HepG2 (cell line): ENCODE results near the gene RAB11FIP5. TPM values are rescaled to one million over a fixed set of nuclear protein-coding genes. Genes with fewer than 3 reads are reported as not detected.

Experiments used
- E2F1 ChIP-seq: sonication (generic); formaldehyde crosslinking; IDR thresholded peaks from 2 replicates; pipeline ENCODE4 v1.5.0; 2020; ENCODE audit warnings: missing genetic modification reagents
- E2F5 ChIP-seq: sonication (generic); formaldehyde crosslinking; conservative IDR thresholded peaks from 2 replicates; pipeline ENCODE4 v1.4.0; 2020; ENCODE audit warnings: missing genetic modification reagents
- HNF4G ChIP-seq, 2 experiments: sonication (generic) in 1 of 2; formaldehyde crosslinking in 1 of 2; IDR thresholded peaks; 2 replicates each; pipeline versions ENCODE4 v1.4.0 to v1.6.1; 2011 to 2020; ENCODE audit warnings: borderline replicate concordance in 2 of 2, low read depth in 2 of 2, mild to moderate bottlenecking in 2 of 2, low read length in 1 of 2, missing genetic modification reagents in 1 of 2, moderate library complexity in 1 of 2
- IRF2 ChIP-seq: IDR thresholded peaks from 2 replicates; pipeline ENCODE4 v1.6.1; 2018; ENCODE audit warnings: missing genetic modification reagents, missing compliant biosample characterization
- KDM2A ChIP-seq: sonication (generic); formaldehyde crosslinking; IDR thresholded peaks from 2 replicates; pipeline ENCODE4 v1.4.0; 2020; ENCODE audit warnings: low read depth, missing genetic modification reagents, borderline replicate concordance
- MAFG ChIP-seq: sonication (generic); formaldehyde crosslinking; IDR thresholded peaks from 2 replicates; pipeline ENCODE4 v1.5.1; 2020; ENCODE audit warnings: mild to moderate bottlenecking, missing genetic modification reagents
- MED13 ChIP-seq: sonication (generic); formaldehyde crosslinking; IDR thresholded peaks from 2 replicates; pipeline ENCODE4 v1.5.0; 2020; ENCODE audit warnings: missing genetic modification reagents
- NFE2 ChIP-seq: sonication (generic); formaldehyde crosslinking; IDR thresholded peaks from 2 replicates; pipeline ENCODE4 v1.4.0; 2020; ENCODE audit warnings: missing genetic modification reagents
- NFKB2 ChIP-seq: sonication (generic); formaldehyde crosslinking; IDR thresholded peaks from 2 replicates; pipeline ENCODE4 v1.4.0; 2020; ENCODE audit warnings: missing genetic modification reagents, borderline replicate concordance
- PAX8 ChIP-seq: sonication (generic); formaldehyde crosslinking; IDR thresholded peaks from 2 replicates; pipeline ENCODE4 v1.8.0; 2022; ENCODE audit warnings: mild to moderate bottlenecking, missing genetic modification reagents, borderline replicate concordance
- SMARCC2 ChIP-seq: fragments of 450-650 bp; IDR thresholded peaks from 2 replicates; pipeline ENCODE4 v1.6.1; 2017; ENCODE audit warnings: antibody characterized with exemption, mild to moderate bottlenecking
- SNRNP70 ChIP-seq: fragments of 200-400 bp; formaldehyde crosslinking; IDR thresholded peaks from 2 replicates; pipeline ENCODE4 v1.6.1; 2017; ENCODE audit warnings: mild to moderate bottlenecking, low read depth, low read length, moderate library complexity
- TIGD3 ChIP-seq: sonication (generic); formaldehyde crosslinking; IDR thresholded peaks from 2 replicates; pipeline ENCODE4 v1.5.1; 2020; ENCODE audit warnings: mild to moderate bottlenecking, missing genetic modification reagents, borderline replicate concordance
- ZHX1 ChIP-seq: sonication (generic); formaldehyde crosslinking; IDR thresholded peaks from 2 replicates; pipeline ENCODE4 v1.8.1; 2022; ENCODE audit warnings: low read depth, mild to moderate bottlenecking, missing genetic modification reagents
- ZNF230 ChIP-seq: sonication (generic); formaldehyde crosslinking; IDR thresholded peaks from 2 replicates; pipeline ENCODE4 v1.4.0; 2020; ENCODE audit warnings: mild to moderate bottlenecking, missing genetic modification reagents
- ZNF543 ChIP-seq: sonication (generic); formaldehyde crosslinking; IDR thresholded peaks from 2 replicates; pipeline ENCODE4 v1.4.0; 2020; ENCODE audit warnings: mild to moderate bottlenecking, missing genetic modification reagents
- ZNF547 ChIP-seq: sonication (generic); formaldehyde crosslinking; IDR thresholded peaks from 2 replicates; pipeline ENCODE4 v1.5.1; 2020; ENCODE audit warnings: mild to moderate bottlenecking, missing genetic modification reagents
- ZNF724P ChIP-seq: sonication (generic); formaldehyde crosslinking; IDR thresholded peaks from 2 replicates; pipeline ENCODE4 v1.8.0; 2022; ENCODE audit warnings: missing genetic modification reagents, borderline replicate concordance
- ZNF781 ChIP-seq: sonication (generic); formaldehyde crosslinking; IDR thresholded peaks from 2 replicates; pipeline ENCODE4 v1.5.1; 2020; ENCODE audit warnings: borderline replicate concordance, mild to moderate bottlenecking, missing genetic modification reagents; ENCODE audit errors: not compliant biosample characterization
- polyA plus RNA-seq, 8 experiments: library from polyadenylated mRNA; depleted of rRNA in 3 of 8; stranded (reverse) in 7 of 8; unstranded in 1 of 8; fragments of >200 nt; fragmentation: Illumina TruSeq in 4 of 8; extraction: Trizol in 4 of 8; gene quantifications; 2 replicates each; pipeline versions ENCODE4 v1.2.1 to v1.2.3, GENCODE V29; 2011 to 2016; ENCODE audit warnings: low read depth in 4 of 8, missing spikeins in 1 of 8, mixed read lengths in 1 of 8; ENCODE audit not compliant: insufficient read depth in 1 of 8
- total RNA-seq, 5 experiments: library from RNA; depleted of rRNA; stranded (reverse); fragments of >200 nt; fragmentation: Illumina TruSeq; extraction: Trizol; gene quantifications; 2 replicates each; pipeline ENCODE4 v1.2.3, GENCODE V29; 2016; ENCODE audit warnings: low read depth in 1 of 5

The RAB11FIP5 gene
- total and polyA plus RNA-seq, 2 of the 13 experiments (the other 11 are each of a cell fraction or from before 2014, with no cell fraction given) = 9.4 to 22.9 TPM

GRCh38 chr2:73112913-73113854 lies at the start of gene RAB11FIP5 (continued):
- peak; percentile 60; the same call in 1 of the 2 replicates for TF ChIP-seq ZNF230
- TF ChIP-seq SMARCC2 = no peak
- peak; percentile 79; the same call in 1 of the 2 replicates for TF ChIP-seq ZNF724P (CRISPR knock-in tag)
- TF ChIP-seq KDM2A = peak; percentile 72; the same call in 1 of the 2 replicates
- TF ChIP-seq E2F1 (CRISPR knock-in tag) = peak; percentile 55
- peak; percentile 53; the same call in 1 of the 2 replicates for TF ChIP-seq IRF2 (CRISPR knock-in tag)
- TF ChIP-seq ZNF781 (CRISPR knock-in tag) = peak; percentile 92
- 0 out of 2 replicates have a peak, but pooled peaks have one; percentile 51 for TF ChIP-seq ZHX1 (CRISPR knock-in tag)
- TF ChIP-seq SNRNP70 = no peak
- 0 out of 2 replicates have a peak, but pooled peaks have one; percentile 72 for TF ChIP-seq TIGD3 (CRISPR knock-in tag)
- TF ChIP-seq HNF4G (IDR thresholded peaks at IDR 0.05; ENCODE audit: borderline replicate concordance, low read depth, low read length) = no peak
- no peak for TF ChIP-seq HNF4G (CRISPR knock-in tag; IDR thresholded peaks at IDR 0.05; ENCODE audit: borderline replicate concordance, low read depth)
- no peak for TF ChIP-seq NFE2 (CRISPR knock-in tag)
- TF ChIP-seq ZNF547 (CRISPR knock-in tag) = no peak; the same call in 1 of the 2 replicates
- peak; percentile 30; the same call in 1 of the 2 replicates for TF ChIP-seq ZNF543 (CRISPR knock-in tag)
- no peak; the same call in 1 of the 2 replicates for TF ChIP-seq NFKB2 (CRISPR knock-in tag)
- TF ChIP-seq MED13 (CRISPR knock-in tag) = 0 out of 2 replicates have a peak, but pooled peaks have one; percentile 31
- peak; percentile 87 for TF ChIP-seq E2F5
- peak; percentile 67; the same call in 1 of the 2 replicates for TF ChIP-seq PAX8 (CRISPR knock-in tag)
- peak; percentile 68; the same call in 1 of the 2 replicates for TF ChIP-seq MAFG
